GM12892 (cell line): ENCODE data around the gene AVPR1B.

ENCODE experiments used
- POLR2AphosphoS5 ChIP-seq: IDR thresholded peaks from 2 replicates; pipeline ENCODE4 v1.6.1; 2011; ENCODE audit warnings: low read depth, low read length, control low read depth
- TAF1 ChIP-seq: IDR thresholded peaks from 2 replicates; pipeline ENCODE4 v1.6.1; 2011; ENCODE audit warnings: low read depth, mild to moderate bottlenecking, control low read depth, low read length, borderline replicate concordance

- no peak for TF ChIP-seq TAF1
- TF ChIP-seq POLR2AphosphoS5 = no peak
Measured at GRCh38 chr1:206062464-206062863, 54.7 kb downstream of the AVPR1B start.
